ENCODE measurements around the gene RNF34.

- TF ChIP-seq CTCF (IDR thresholded peaks at IDR 0.05) (no peak), POLR2A (IDR thresholded peaks at IDR 0.05) (no peak)
These were observed 55.0 kb downstream of the RNF34 start for GRCh38 chr12:121454921-121455320.

Measured in tibial nerve (tissue), 3 donors.